T-helper 2 cell treated with Interferon-gamma antibody and Interleukin-4, amounts not matched to agents 100 ng/mL and 5 ng/mL, for 36 hours (primary cell): ENCODE results near the gene LRG1. TPM values are rescaled to one million over a fixed set of nuclear protein-coding genes. Genes with fewer than 3 reads are reported as not detected.
"Not testable (repeated sequence)": the region's sequence is repeated elsewhere in the genome, so short reads cannot be mapped to it uniquely, and the experiment has no call there.

Experiments
- intact Hi-C: fragments of 100-400 bp; cut with micrococcal nuclease; formaldehyde crosslinking; loops from one replicate; pipeline ENCODE4 v1.15.1; 2023
- total RNA-seq: library from RNA; stranded (reverse); gene quantifications from 2 replicates; pipeline ENCODE4 v1.2.3, GENCODE V29; 2022

LRG1 gene
- total RNA-seq, 1 donor from 2014 or later, result 0.30 TPM

DNA sequence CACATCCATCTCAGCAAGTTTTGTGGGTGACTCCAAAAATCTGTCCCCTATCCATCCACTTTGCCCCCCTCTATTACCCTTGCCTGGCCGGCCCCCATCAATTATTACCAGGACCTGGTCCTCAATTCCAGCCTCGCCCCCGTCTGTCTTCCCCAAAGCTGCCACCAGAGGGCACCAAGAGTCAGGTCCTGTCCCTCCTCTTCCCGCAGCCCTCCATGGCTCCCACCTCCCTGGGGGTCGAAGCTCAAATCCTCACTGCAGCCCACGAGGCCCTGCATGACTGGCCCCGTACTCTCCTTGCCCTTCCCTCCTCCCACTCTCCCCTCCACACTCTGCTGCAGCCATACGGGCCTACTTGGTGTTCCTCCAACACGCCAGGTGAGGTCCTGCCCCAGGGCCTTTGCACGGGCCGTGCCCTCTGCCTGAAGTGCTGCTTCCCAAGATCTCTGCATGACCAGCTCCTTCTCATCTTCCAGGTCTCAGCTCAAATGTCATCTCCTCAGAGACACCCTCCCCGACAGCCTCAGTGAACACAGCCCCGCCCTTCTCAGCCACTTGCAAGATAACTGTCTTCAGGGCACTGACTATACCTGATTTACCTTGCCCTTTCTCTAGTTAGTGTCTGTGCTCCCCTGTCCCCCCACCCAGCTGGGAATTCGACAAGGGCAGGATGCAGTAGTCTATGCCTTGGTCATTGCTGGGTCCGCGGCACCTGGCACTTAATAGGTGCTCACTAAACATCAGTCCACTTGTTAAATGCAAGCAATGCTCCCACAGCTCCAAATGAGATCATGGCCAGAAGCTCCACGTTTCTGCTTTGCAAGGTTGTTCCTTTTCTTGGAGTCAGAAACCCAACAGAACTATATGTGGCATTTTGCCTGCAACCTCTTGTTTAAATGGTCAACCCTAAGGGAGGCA, 36.4 kb upstream of the LRG1 start:
- intact Hi-C loops, result loop anchor here (1.0 kb wide), 1 partner anchor 60 kb away; no protein-coding TSS in a partner anchor

DNA sequence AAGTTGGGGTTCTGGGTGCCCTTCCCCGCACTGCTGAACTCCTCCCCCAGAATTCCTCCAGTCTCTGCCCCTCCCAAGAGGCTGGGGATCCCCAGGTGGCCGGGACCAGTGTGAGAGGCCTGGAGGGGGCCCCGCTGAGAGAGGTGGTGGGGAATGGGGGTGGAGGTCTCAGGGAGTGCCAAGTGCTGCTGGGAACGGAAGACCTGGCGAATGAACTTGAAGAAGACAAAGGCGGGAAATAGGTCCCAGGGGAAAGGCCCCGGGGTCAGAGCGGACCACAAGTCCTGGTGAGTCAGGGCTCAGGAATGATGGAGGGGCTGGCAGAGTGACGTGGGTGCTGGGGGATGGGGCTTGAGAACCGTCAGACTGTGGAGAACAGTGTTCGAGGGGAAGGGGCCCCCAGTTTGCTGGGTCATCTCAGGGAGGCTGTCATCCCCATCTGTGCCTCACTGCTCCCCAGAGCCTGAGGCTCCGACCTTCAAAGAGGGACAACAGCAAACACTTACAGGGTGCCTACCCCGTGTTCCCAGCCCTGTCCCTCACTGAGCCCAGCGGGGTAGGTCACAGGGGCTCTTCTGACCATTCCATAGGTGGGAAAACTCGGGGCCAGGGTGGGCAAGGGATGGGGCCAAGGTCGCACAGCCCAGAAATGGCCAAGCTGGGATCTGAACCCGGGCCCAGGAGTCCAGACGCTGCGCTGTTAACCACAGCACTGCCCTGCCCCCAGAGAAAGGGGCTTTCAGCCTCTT, 35.6 kb upstream of the LRG1 start:
- intact Hi-C loops, result loop anchor here (1.0 kb wide), 1 partner anchor 61 kb away; no protein-coding TSS in a partner anchor

DNA sequence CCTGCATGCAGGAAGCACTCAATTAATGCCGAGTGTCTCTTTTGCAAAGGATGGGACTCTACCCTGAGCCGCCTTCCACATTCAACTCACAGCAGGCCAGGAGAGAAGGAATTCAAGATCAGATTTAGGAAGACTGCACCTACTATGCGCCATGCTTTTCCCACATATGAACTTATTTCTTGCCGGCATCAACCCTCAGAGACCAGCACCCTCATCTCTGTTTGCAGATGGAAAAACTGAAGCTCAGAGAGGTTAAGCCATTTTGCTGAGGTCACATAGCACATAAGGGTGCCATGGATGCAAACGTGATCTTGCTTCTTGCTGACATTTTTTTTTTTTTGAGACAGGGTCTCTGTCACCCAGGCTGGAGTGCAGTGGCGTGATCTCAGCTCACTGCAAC, 33.8 kb upstream of the LRG1 start:
- intact Hi-C loops, result no loop called here

DNA sequence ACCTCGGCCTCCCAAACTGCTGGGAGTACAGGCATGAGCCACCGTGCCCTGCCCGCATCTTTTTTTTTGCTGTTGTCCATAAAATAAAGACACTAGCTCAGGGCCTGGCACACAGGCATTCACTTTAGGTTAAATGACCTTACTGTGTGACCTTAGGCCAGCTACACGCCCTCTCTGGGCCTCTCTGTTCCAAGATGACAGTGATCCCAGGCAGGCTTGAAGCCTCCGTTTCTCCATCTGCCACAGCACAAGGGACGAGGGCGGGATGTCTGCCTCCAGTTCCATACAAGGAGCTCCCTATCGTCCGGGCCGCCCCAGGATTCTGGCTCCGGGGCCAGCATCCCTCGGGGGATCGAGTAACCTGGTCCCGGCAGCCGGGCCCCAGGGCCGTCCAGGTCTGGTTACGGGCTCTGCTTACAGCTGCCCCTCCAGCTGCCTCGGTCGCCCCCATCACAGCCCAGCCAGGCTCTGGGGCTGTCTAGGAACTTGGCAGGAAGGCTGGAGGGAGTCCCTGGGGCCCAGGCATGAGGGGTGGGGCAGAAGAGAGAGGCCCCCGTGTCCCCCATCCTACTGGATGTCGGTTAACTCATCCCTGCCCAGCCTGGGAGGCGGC, 31.6 kb upstream of the LRG1 start:
- intact Hi-C loops, result no loop called here

DNA sequence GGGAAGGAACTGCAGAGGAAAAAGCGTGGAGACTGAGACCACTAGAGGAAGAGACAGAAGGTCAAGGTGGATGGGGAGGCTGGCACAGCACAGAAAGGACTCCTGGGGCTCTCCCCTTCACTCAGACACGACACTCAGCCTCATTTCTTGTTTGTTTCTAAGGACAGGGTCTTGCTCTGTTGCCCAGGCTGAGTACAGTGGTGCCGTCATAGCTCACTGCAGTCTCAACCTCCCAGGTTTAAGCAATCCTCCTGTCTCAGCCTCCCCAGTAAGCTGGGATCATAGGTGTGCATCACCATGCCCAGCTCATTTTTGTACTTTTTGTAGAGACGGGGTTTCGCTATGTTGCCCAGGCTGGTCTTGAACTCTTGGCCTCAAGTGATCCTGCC, 31.1 kb upstream of the LRG1 start:
- intact Hi-C loops, result no loop called here

DNA sequence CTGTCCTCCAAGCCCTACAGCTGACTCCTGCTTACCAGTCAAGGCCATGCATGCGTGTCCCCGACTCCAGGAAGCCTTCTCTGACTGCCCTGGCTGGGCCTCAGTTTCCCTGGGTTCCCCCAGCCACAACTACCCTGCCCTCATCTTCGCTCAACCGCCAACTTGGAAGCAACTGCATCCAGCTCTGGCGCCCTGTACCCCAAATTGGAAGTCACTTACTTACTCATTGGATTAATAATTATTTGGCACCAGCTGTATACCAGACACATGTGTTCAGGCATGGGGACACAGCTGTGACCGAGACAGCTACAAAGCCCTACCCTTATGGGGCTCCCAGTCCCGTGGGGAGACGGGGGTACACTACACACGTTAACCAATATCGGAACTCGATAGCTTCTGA, 30.6 kb upstream of the LRG1 start:
- intact Hi-C loops, result no loop called here

DNA sequence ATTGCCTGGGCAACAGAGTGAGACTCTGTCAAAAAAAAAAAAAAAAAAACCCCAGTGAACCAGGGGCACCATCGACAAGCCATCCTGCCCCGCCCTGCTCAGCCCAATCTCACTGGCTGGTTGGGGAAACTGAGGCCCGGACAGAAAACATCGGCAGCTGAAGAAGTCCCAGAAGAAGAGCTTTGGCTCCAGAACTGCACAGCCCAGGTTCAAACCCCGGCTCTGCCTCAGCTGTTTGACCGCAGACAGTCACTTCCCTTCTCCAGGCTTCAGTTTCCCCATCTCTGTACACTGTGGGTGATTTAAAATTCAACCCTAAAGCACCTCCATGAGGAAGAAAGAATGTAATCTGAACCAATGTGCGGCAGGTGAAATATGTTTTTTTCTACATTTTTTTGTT, 29.1 kb upstream of the LRG1 start:
- intact Hi-C loops, result no loop called here

DNA sequence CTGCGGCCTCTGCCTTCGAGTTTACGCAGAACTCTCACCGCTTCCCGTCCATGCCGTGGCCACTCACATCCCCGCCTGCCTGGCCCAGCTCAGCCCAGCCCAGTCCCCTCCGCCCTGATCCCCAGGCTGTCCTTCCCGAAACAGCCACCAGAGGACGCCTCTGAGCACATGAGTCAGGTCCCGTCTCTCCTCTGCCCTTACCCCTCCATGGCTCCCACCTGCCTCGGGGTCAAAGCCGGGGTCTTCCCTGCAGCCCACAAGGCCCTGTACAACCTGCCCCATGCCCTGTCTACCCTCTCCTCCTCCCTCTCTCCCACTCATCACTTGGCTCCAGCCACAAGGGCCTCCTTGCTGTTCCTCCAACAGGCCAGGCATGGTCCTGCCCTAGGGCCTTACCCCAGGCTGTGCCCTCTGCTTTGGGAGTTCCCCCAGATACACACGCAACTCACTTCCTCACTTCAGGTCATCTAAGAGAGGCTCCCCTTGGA, 27.8 kb upstream of the LRG1 start:
- intact Hi-C loops, result no loop called here

DNA sequence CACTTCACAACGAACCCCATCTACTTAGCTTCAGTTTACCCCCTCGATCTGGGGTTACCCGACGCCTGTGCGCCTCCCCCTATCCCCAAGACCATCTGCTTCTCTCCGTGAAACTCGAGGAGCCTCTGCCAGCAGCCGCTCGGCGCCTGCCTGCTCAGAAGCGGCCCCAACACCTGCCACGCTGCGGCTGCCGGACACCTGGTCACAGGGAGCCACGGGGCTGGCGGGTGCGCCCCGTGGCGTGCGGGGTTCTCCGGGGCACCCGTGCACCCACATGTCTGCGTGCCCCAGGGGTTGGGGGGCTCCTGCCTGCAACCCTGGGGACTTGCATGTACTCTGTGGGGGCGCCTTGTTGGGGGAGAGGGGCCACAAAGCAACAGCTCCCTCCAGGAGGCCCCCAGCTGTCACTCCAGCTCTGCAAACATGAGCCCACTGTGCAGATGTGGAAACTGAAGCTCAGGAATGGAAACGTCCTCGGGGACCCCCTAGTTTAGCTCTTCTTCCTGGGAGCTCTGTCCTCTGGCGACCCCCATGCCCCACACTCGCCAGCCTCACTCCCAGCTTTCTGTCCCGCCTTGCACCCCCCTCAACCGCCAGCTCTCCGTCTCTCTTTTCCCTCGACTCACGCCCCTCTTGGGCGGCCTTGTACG, 26.7 kb upstream of the LRG1 start:
- intact Hi-C loops, result no loop called here

DNA sequence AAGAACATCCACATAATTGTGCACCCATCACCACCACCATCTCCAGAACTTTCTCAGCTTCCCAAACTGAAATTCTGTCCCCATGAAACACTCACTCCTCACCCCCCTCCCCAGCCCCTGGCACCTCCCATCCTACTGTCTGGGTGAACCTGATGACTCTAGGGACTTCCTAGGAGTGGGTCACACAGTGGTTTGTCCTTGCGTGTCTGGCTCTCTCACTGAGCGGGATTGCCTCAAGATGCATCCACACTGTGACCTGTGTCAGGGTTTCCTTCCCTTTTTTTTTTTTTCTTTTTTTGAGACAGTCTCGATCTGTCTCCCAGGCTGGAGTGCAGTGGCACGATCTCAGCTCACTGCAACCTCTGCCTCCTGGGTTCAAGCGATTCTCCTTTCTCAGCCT, 23.7 kb upstream of the LRG1 start:
- intact Hi-C loops, result not testable (repeated sequence)

DNA sequence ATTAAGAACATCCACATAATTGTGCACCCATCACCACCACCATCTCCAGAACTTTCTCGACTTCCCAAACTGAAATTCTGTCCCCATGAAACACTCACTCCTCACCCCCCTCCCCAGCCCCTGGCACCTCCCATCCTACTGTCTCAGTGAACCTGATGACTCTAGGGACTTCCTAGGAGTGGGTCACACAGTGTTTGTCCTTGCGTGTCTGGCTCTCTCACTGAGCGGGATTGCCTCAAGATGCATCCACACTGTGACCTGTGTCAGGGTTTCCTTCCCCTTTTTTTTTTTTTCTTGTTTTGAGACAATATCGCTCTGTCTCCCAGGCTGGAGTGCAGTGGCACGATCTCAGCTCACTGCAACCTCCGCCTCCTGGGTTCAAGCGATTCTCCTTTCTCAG, 22.2 kb upstream of the LRG1 start:
- intact Hi-C loops, result not testable (repeated sequence)

DNA sequence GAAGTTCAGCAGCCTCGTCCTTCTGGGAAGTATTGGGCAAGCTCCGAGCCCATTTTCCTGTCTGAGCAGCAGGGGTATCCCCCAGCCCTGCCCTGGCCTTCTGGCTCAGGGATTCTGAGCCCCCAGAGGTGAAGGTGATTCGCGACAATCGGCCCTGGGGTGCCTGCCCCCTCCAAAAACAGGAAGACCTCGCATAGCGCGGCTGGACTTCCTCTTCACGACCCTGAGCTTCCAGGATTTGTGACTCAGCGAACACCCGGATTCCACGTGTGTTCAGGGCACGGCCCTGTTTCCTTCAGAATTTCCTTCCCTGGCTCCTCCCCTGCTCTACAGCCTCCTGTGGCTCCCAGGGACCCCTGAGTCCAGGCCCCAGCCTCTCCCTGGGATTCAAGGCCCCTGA, 19.7 kb upstream of the LRG1 start, which contains the start of gene SEMA6B:
SEMA6B (minus strand) TSS at position 116 of the 400 bp plus-strand sequence. CDS start 1,227 bp downstream, outside the sequence.
- intact Hi-C loops, result loop anchor here (5.0 kb wide), 1 partner anchor 78 kb away; the partner anchor contains the start of gene TNFAIP8L1

DNA sequence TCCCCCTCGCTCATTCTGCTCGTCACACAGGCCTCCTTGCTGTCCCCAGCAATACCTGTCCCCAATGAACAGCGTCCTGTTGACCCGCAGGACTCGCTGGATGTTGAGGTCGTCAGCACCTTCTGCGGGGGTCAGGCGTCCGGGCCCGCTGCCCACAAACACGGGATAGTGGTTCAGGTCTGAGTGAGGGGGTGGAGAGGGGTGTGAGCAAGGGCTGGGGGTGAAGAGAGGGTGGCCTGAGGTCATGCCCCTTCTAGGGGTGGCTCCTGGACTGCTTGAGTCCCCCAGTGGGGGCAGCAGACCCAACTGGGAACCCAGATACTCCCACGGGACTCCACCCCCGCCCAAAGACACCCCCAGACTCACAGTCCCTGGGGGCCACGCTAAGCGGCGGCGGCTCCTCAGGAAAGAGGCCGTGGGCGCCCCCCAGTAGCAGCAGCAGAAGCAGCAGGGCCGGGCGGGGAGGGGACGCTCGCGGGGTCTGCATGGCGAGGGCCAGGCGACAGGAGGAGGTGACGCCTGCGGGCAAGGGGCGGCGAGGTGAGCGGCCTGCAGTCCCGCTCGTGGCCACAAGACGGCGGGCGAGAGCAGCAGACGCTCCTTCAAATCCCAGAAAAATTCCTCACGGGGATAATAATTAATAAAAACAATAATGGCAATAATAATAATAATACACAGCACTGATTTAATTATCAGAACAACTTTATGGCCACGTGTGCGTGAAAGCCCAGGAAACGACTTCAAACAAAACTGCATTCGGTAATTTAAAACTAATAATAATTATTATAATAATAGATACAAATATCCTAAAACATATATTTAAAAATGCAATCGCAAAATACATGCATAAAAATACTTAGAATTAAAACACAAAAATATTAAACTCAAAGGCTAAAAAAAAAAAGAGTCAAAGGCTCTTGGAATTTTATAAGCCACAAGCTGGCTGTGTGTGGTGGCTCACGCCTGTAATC, 18.4 kb upstream of the LRG1 start:
- intact Hi-C loops, result loop anchor here (5.0 kb wide), 1 partner anchor 79 kb away; the partner anchor contains the start of gene TNFAIP8L1

DNA sequence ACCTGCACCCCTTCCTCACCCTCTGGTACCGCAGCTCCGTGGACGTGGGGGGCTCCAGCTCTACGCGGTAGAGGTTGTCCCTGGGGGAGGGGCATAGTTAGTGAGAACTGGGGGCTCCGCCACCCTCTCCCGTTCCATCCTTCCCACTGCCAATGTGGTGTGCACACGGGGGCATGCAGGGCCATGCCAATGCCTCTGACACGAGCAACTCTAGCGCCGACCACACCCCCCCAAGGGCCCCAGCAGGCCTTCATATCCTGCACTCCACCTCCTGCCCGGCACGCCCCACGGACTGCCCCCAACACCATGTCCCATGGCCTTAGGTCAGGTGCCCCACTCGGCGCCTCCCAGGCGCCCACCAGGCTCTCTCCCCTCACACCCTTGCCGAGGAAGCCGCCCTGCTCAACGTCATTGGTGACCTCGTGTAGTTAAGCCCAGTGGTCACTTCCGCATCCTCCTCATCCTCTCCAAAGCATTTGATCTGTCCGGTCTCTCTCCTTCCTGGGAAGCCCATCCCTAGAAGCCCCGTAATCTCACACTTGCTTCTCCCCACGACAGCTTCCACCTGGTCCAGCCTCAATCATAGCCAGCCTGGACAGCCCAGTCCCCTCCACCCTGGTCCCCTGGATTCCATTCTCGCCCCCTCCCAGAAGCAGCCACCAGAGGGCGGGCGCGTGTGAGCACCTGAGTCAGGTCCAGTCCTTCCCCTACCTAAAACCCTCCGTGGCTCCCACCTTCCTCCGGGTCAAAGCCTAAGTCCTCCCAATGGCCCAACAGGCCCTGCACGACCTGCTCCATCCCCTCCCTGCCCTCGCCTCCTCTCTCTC, 17.5 kb upstream of the LRG1 start:
- intact Hi-C loops, result loop anchor here (5.0 kb wide), 1 partner anchor 80 kb away; the partner anchor contains the start of gene TNFAIP8L1

DNA sequence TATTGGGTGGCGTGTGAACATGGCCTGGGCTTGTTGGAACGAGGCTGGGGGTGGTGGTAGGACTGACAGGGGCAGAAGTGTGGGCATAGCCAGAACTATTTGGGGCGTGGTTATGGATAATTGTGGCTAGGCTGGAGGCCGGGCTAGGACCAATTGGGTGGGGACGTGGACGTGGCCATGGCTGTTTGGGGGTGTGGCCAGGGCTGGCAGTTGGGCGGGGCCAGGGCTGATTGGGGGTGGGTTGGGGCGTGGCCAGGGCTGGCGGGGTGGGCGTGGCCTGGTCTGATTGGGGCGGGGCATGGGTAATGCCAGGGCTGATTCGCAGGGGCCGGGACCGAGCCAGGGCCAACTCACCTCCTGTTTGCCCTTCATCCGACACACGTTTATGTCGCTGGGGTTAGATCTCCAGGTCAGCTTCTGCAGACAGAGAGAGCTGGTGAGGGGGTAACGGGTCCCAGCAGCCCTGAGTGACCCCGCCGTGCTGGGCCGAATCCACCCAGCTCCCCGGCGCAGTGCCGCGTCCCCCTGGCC, 16.8 kb upstream of the LRG1 start:
- intact Hi-C loops, result loop anchor here (5.0 kb wide), 1 partner anchor 81 kb away; the partner anchor contains the start of gene TNFAIP8L1

DNA sequence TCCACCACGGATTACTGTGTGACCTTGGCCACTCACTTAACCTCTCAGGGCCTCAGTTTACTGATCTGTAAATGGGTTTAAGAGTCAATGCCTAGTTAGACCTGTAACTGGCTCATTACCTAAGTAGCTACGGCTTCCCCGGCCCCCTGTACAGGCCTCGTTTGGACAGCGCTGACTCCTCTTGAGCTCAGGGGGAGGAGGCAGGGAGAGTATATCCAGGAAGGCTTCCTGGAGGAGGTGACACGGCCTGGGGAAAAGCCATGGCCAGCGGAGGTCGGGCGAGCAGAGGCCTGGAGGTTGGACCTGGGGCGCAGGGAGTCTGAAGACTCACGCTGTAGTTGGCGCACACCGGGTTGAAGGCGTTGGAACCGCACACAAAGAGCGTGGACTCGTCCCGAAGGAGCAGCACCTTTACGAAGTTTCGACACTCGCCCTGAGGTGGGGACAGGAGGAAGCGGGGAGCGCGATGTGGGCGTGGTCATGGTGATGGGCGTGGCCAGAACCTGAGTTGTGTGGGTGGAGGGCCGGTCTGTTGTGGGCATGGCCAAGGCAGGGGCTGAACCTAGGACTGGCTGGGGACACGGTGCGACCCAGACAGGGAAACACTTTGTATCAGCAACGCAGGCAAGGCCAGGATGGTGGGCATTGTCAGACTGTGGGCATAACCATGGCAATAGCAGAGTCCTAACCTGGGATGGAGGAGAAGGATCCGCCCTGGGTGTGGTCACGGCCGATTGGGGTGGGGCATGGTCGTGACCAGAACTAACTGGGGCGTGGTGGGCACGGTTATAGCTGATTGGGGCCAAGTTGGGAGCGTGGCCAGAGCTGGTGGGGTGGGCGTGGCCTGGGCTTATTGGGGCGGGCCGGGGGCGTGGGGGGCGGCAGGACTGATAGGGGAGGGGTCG, 16.1 kb upstream of the LRG1 start:
- intact Hi-C loops, result loop anchor here (5.0 kb wide), 1 partner anchor 81 kb away; the partner anchor contains the start of gene TNFAIP8L1

DNA sequence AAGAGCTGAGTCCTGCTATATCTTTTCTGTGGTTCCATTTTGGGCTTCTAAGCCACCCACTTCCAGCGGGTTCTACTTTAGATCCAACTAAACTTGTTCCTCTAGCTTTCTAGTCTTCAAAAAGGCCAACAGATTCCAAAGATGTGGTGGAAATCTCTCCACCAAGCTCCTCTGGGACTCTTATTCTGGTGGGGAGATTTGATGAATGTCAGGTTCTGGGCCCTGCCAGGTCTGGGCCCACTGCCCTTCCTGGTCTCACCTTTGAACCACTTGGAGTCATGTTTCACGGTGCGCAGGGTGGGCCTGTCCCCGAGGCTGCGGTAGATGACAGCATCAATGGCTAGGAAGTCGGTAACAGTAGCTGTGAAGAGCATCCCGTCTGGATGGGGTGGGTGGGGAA, 14.9 kb upstream of the LRG1 start:
- intact Hi-C loops, result loop anchor here (5.0 kb wide), 1 partner anchor 83 kb away; the partner anchor contains the start of gene TNFAIP8L1
